ENCODE data around the gene PAIP2B.

PAIP2B gene

DNA sequence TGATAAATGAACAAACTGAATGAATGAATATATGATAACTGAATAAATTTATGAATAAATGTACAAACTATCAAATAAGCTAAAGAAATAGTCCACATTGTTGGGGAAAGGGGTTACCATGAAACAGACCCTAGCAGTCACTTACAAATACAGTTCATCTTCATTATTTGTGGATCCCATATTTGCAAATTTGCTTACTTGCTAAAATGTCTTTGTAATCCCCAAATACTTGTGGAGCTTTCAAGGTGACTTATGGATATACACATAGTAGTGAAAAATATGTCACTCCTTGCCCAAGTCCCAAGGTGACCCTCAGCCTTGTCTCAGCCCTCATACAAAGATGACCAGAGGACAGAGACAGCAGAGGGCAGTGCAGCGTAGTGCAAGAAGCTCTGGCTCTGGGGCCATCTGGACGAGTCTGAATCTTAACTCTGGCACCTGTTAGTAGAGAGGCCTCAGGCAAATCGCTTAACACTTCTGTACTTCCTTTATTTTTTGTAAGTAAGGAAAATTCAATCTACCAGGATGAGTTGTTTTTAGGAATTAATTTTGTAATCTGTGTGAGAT lies 3.1 kb downstream of the PAIP2B start:
- TF ChIP-seq TAF1 (IDR thresholded peaks at IDR 0.05; ENCODE audit: low read depth) (no peak), RAD21 (IDR thresholded peaks at IDR 0.05; ENCODE audit: low read depth) (peak; percentile 77), FOXM1 (IDR thresholded peaks at IDR 0.05; ENCODE audit: borderline replicate concordance, low read depth) (no peak), USF1 (IDR thresholded peaks at IDR 0.05) (no peak)

DNA sequence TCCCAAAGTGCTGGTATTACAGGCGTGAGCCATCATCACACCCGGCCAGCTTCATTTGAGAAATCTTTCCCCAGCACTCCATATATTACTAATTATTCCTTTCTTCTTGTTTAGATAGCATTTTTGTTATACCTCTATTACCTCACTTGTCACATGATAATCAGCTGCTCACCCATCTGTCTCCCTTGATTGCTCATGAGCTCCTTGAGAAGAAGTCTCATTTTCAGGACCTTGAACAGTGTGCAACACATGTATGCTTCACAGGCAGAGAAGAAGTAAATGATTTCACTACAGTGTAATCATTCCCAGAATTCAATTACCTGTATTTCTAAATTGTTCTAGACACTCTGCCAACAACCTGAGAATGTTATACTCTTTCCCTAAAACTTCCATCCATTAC lies 6.2 kb downstream of the PAIP2B start:
- no peak for TF ChIP-seq USF1 (IDR thresholded peaks at IDR 0.05)
- TF ChIP-seq, protein P1, sequence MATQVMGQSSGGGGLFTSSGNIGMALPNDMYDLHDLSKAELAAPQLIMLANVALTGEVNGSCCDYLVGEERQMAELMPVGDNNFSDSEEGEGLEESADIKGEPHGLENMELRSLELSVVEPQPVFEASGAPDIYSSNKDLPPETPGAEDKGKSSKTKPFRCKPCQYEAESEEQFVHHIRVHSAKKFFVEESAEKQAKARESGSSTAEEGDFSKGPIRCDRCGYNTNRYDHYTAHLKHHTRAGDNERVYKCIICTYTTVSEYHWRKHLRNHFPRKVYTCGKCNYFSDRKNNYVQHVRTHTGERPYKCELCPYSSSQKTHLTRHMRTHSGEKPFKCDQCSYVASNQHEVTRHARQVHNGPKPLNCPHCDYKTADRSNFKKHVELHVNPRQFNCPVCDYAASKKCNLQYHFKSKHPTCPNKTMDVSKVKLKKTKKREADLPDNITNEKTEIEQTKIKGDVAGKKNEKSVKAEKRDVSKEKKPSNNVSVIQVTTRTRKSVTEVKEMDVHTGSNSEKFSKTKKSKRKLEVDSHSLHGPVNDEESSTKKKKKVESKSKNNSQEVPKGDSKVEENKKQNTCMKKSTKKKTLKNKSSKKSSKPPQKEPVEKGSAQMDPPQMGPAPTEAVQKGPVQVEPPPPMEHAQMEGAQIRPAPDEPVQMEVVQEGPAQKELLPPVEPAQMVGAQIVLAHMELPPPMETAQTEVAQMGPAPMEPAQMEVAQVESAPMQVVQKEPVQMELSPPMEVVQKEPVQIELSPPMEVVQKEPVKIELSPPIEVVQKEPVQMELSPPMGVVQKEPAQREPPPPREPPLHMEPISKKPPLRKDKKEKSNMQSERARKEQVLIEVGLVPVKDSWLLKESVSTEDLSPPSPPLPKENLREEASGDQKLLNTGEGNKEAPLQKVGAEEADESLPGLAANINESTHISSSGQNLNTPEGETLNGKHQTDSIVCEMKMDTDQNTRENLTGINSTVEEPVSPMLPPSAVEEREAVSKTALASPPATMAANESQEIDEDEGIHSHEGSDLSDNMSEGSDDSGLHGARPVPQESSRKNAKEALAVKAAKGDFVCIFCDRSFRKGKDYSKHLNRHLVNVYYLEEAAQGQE (IDR thresholded peaks at IDR 0.05; ENCODE audit: low read depth): peak; percentile 48; the same call in 1 of the 2 replicates
- TF ChIP-seq FOXM1 (IDR thresholded peaks at IDR 0.05; ENCODE audit: borderline replicate concordance, low read depth): no peak
- TF ChIP-seq CREB1 (IDR thresholded peaks at IDR 0.05; ENCODE audit: low read depth): no peak
- TF ChIP-seq ZBTB7A (IDR thresholded peaks at IDR 0.05; ENCODE audit: low read depth): no peak

DNA sequence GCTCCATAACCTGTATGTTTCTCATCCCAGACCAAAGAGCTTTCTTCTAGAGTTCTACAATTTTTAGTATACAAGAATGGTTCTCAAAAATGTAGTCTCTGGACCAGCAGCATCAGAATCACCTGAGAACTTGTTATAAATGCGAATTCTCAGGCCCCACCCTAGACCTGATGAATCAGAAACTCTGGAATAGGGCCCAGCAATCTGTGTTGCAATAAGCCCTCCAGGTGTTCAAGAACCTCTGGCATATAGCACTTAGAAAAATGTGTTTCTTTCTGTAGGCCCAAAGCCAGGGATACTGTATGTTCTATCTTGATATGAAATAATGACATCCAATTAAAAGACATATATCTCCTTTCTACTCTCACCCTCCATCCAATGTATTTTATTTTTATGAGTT lies 10.4 kb downstream of the PAIP2B start:
- TF ChIP-seq CEBPB (IDR thresholded peaks at IDR 0.05) (peak; percentile 88), NFIC (IDR thresholded peaks at IDR 0.05) (0 out of 2 replicates have a peak, but pooled peaks have one; percentile 16), YY1 (IDR thresholded peaks at IDR 0.05; ENCODE audit: low read depth) (no peak)

DNA sequence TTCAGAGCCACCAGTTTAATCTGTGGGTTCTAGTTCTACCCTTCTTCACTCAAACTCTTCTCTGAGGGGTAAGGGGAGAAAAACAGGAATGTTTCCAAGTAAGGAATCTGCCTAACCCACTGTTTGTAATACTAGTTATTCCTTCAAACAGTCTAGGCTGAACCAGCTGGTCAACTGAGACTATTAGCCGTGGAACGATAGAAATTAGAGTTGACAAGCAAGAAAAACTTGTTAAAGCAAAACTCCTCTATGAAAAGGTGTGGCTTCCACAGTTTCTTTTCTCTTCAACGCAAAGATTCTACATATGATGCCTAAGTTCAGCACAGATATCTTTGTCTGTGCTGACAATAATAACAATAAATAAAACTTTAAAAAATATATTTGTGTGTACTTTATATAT lies 11.5 kb downstream of the PAIP2B start:
- TF ChIP-seq USF1 (IDR thresholded peaks at IDR 0.05) (no peak), FOXM1 (IDR thresholded peaks at IDR 0.05; ENCODE audit: borderline replicate concordance, low read depth) (no peak)
- TF ChIP-seq, protein P2, sequence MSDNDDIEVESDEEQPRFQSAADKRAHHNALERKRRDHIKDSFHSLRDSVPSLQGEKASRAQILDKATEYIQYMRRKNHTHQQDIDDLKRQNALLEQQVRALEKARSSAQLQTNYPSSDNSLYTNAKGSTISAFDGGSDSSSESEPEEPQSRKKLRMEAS (IDR thresholded peaks at IDR 0.05): no peak

DNA sequence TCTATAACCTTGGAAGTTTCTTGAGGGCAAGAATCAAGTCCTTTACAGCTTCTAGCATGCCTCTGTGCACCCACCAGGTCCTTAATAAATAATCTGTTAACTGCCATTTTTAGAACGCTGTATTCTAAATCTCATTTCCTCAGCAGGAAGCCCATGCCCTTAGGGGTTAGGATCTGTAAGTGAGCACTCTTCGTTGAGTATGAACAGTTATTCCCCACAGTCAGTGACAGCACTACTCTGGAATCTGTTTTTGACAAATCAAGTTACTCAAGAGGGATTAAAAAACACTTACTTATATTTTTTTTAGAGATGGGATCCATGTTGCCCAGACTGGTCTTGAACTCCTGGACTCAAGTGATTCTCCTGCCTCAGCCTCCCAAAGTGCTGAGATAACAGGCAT lies 14.6 kb downstream of the PAIP2B start:
- TF ChIP-seq TEAD4 (IDR thresholded peaks at IDR 0.05): no peak
- TF ChIP-seq CEBPB (IDR thresholded peaks at IDR 0.05): no peak
- TF ChIP-seq EP300 (IDR thresholded peaks at IDR 0.05; ENCODE audit: borderline replicate concordance): no peak
- no peak for TF ChIP-seq ZBTB7A (IDR thresholded peaks at IDR 0.05; ENCODE audit: low read depth)
- no peak for TF ChIP-seq TCF12 (IDR thresholded peaks at IDR 0.05; ENCODE audit: low read depth)
- no peak for TF ChIP-seq FOXM1 (IDR thresholded peaks at IDR 0.05; ENCODE audit: borderline replicate concordance, low read depth)
- no peak for TF ChIP-seq USF1 (IDR thresholded peaks at IDR 0.05)
- TF ChIP-seq RAD21 (IDR thresholded peaks at IDR 0.05; ENCODE audit: low read depth): no peak
- TF ChIP-seq TAF1 (IDR thresholded peaks at IDR 0.05; ENCODE audit: low read depth): no peak
- TF ChIP-seq, protein P1 (IDR thresholded peaks at IDR 0.05; ENCODE audit: low read depth): no peak
- no peak for TF ChIP-seq YY1 (IDR thresholded peaks at IDR 0.05; ENCODE audit: low read depth)
- TF ChIP-seq, protein P2 (IDR thresholded peaks at IDR 0.05): no peak
- TF ChIP-seq CREB1 (IDR thresholded peaks at IDR 0.05; ENCODE audit: low read depth): no peak
- no peak for TF ChIP-seq NFIC (IDR thresholded peaks at IDR 0.05)
- TF ChIP-seq EGR1 (IDR thresholded peaks at IDR 0.05): no peak

DNA sequence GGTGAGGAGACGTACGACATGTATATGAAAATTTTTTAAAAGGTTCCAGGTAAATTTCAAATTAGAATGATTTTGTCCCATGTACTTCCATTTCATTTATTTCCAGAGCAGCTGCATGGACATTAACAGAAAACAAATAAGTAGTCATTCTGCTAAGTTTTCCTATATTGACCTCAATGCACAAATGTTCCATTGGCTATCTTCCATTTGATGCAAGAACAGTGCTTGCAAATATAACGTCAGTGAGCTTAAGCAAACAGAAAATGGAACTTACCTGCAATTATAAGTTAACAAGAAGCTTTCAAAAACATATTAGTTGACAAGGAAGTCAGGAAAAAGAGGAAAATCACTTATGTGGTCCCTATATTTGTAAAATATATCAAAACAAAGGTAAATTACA lies 16.6 kb downstream of the PAIP2B start:
- TF ChIP-seq TEAD4 (IDR thresholded peaks at IDR 0.05) (no peak), EGR1 (IDR thresholded peaks at IDR 0.05) (no peak), CREB1 (IDR thresholded peaks at IDR 0.05; ENCODE audit: low read depth) (no peak), EP300 (IDR thresholded peaks at IDR 0.05; ENCODE audit: borderline replicate concordance) (no peak), RAD21 (IDR thresholded peaks at IDR 0.05; ENCODE audit: low read depth) (no peak), YY1 (IDR thresholded peaks at IDR 0.05; ENCODE audit: low read depth) (no peak), USF1 (IDR thresholded peaks at IDR 0.05) (no peak), TCF12 (IDR thresholded peaks at IDR 0.05; ENCODE audit: low read depth) (no peak)
- TF ChIP-seq, protein P2 (IDR thresholded peaks at IDR 0.05): no peak

All from Ishikawa (cell line).